ENCODE data around the gene UGT1A10.

DNA sequence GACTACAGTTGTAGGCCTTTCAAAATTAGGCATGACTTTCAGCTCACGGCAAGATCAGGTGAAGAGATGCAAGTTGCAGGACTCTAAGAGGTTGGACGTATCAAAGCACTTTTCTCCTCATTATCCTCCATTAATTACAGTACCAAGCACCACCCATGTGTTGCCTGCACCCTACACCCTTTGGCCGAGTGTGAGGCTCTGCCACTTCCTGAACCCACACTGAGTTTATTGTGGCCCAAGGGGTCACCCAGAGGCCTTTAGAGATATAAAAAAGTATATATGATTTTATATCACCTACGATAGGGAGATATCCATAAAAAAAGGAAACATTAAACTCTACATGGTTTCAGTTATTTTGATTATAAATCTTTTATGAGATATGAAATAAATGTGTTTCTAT is 16.0 kb upstream of the UGT1A10 start:
- TF ChIP-seq, protein P1, sequence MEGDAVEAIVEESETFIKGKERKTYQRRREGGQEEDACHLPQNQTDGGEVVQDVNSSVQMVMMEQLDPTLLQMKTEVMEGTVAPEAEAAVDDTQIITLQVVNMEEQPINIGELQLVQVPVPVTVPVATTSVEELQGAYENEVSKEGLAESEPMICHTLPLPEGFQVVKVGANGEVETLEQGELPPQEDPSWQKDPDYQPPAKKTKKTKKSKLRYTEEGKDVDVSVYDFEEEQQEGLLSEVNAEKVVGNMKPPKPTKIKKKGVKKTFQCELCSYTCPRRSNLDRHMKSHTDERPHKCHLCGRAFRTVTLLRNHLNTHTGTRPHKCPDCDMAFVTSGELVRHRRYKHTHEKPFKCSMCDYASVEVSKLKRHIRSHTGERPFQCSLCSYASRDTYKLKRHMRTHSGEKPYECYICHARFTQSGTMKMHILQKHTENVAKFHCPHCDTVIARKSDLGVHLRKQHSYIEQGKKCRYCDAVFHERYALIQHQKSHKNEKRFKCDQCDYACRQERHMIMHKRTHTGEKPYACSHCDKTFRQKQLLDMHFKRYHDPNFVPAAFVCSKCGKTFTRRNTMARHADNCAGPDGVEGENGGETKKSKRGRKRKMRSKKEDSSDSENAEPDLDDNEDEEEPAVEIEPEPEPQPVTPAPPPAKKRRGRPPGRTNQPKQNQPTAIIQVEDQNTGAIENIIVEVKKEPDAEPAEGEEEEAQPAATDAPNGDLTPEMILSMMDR (conservative IDR thresholded peaks at IDR 0.05; ENCODE audit: low read length), result no peak
- no peak for TF ChIP-seq EZH2phosphoT487 (IDR thresholded peaks at IDR 0.05; ENCODE audit: borderline replicate concordance)

Data from Loucy (cell line).